Testis (tissue), 2 donors: Measurements from ENCODE around the gene SWAP70.

Experiments
- CTCF ChIP-seq, 3 experiments: fragments of 450-650 bp in 2 of 3; fragments of 200-600 bp in 1 of 3; sonication (generic) in 1 of 3; IDR thresholded peaks; one replicate each; pipeline ENCODE4 v1.5.1; 2016 to 2019; ENCODE audit warnings: antibody characterized with exemption in 3 of 3, mild to moderate bottlenecking in 2 of 3, moderate library complexity in 1 of 3
- POLR2A ChIP-seq: fragments of 450-650 bp; IDR thresholded peaks from one replicate; pipeline ENCODE4 v1.6.1; 2017; ENCODE audit warnings: antibody characterized with exemption, mild to moderate bottlenecking, moderate library complexity

GRCh38 chr11:9692691-9693090 is 28.8 kb downstream of the SWAP70 start:
- TF ChIP-seq CTCF (IDR thresholded peaks at IDR 0.05) (no peak), POLR2A (no peak)
